ENCODE results near the gene AP1M2.
"Not testable (repeated sequence)": the region's sequence is repeated elsewhere in the genome, so short reads cannot be mapped to it uniquely, and the experiment has no call there.

The AP1M2 gene

GRCh38 chr19:10600149-10600548 is 13.0 kb upstream of the AP1M2 start:
- no peak for DNase-seq

- DNase-seq = peak; percentile 57
These were observed 6.9 kb upstream of the AP1M2 start for GRCh38 chr19:10593820-10594637.

GRCh38 chr19:10593148-10593547 is 6.0 kb upstream of the AP1M2 start:
- no peak for DNase-seq

- DNase-seq = no peak
These were observed 683 bp upstream of the AP1M2 start for GRCh38 chr19:10587839-10588150.

- no peak for DNase-seq
These were observed 716 bp downstream of the AP1M2 start for GRCh38 chr19:10586396-10586795.

- DNase-seq = no peak
These were observed 3.9 kb downstream of the AP1M2 start for GRCh38 chr19:10583036-10583776.

GRCh38 chr19:10582091-10582490 is 5.0 kb downstream of the AP1M2 start:
- no peak for DNase-seq

- DNase-seq = peak; percentile 87
These were observed 6.0 kb downstream of the AP1M2 start for GRCh38 chr19:10580979-10581631.

- no peak for DNase-seq
These were observed 9.2 kb downstream of the AP1M2 start for GRCh38 chr19:10577951-10578350.

GRCh38 chr19:10575011-10575716 is 11.9 kb downstream of the AP1M2 start:
- no peak for DNase-seq

- DNase-seq = no peak
These were observed 12.7 kb downstream of the AP1M2 start for GRCh38 chr19:10574462-10574861.

- not testable (repeated sequence) for DNase-seq
These were observed 13.3 kb downstream of the AP1M2 start for GRCh38 chr19:10573793-10574192.

- DNase-seq = peak; percentile 100
These were observed 18.1 kb downstream of the AP1M2 start, which contains the start of gene CDKN2D for GRCh38 chr19:10568826-10569651. Gene CDKN2D, minus strand, starts transcription at chr19:10568979. Its CDS starts 326 bp downstream, at chr19:10568653.

- no peak for DNase-seq
These were observed 18.9 kb downstream of the AP1M2 start for GRCh38 chr19:10568062-10568825.

GRCh38 chr19:10567656-10568055 is 19.5 kb downstream of the AP1M2 start:
- DNase-seq = no peak

- DNase-seq = no peak
These were observed 20.3 kb downstream of the AP1M2 start for GRCh38 chr19:10566658-10567410.

- DNase-seq = no peak
These were observed 20.8 kb downstream of the AP1M2 start for GRCh38 chr19:10566408-10566657.

- DNase-seq = peak; percentile 99
These were observed 21.3 kb downstream of the AP1M2 start, which contains the start of gene KRI1 for GRCh38 chr19:10565567-10566407. Gene KRI1, minus strand, starts transcription at chr19:10566010. Its CDS starts 11 bp downstream, at chr19:10565999.

- DNase-seq = peak; percentile 49
These were observed 22.0 kb downstream of the AP1M2 start for GRCh38 chr19:10565028-10565566.
